BJ (cell line): ENCODE measurements around the gene ATP6V1B1. TPM values are rescaled to one million over a fixed set of nuclear protein-coding genes. Genes with fewer than 3 reads are reported as not detected.

ENCODE experiments used
- CTCF ChIA-PET: fragments of 350-600 bp; formaldehyde crosslinking; extraction: SDS; loops from one replicate; lab custom pipeline; 2021; ENCODE audit warnings: antibody characterized with exemption, inconsistent platforms; lab: Yijun Ruan, JAX
- POLR2A ChIA-PET: fragments of 300-600 bp; sonication (Branson Sonifier 250); formaldehyde crosslinking; extraction: SDS; loops from one replicate; lab custom pipeline; 2021; ENCODE audit warnings: antibody characterized with exemption; lab: Charles Lee
- DNase-seq: peaks from one replicate; pipeline ENCODE4 v3.0.0-alpha.2; 2011; ENCODE audit warnings: low read depth
- H3K27me3 ChIP-seq: 2 replicates; pipeline ENCODE4 v1.6.0; 2011; ENCODE audit warnings: low read length; ENCODE audit not compliant: control insufficient read depth, insufficient read depth
- H3K36me3 ChIP-seq: 2 replicates; pipeline ENCODE4 v1.5.1; 2011; ENCODE audit warnings: low read length; ENCODE audit not compliant: control insufficient read depth, insufficient read depth
- H3K4me3 ChIP-seq: 2 replicates; pipeline ENCODE4 v1.5.1; 2011; ENCODE audit warnings: low read depth, mild to moderate bottlenecking, control low read depth, low read length
- polyA plus RNA-seq: library from polyadenylated mRNA; depleted of rRNA; stranded (reverse); fragments of >200 nt; gene quantifications from 2 replicates; pipeline ENCODE4 v1.2.3, GENCODE V29; 2011
- TF ChIP-seq, protein P1 (sequence below): IDR thresholded peaks from 2 replicates; pipeline ENCODE4 v1.5.1; 2011; ENCODE audit warnings: low read depth, mild to moderate bottlenecking, control low read depth, inconsistent platforms, low read length, moderate library complexity; ENCODE audit not compliant: insufficient read depth

Gene ATP6V1B1
- polyA plus RNA-seq, 1 experiment = 1.3 TPM

DNA sequence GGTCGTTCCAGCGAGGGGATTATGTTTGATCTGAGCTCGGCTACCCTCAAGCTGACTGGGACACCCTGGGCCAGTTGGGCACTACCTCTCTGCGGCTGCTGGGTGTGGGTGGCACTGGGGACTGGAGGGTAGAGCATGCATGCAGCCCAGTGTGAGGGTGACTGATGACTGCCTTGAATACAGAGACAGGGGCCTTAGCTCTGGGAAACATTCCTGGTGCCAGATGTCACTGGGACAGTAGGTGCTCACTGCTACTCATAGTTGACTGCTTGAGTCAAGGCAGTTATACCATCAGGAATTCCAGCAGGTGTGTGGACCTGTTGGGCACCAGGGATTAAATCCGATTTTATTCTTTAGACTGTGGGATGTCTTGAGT lies 33.6 kb upstream of the ATP6V1B1 start:
- no peak for DNase-seq
- Histone ChIP-seq H3K36me3 (no peaks in the 10 kb centered on the region), H3K4me3 (peak overlapping the region; percentile 53), H3K27me3 (peaks cover 30% of the 10 kb centered on the region)
- ChIA-PET CTCF (interaction anchor here (1.1 to 1.3 kb wide), 2 partner anchors 15 to 76 kb away, joined by 3 read pairs; partner anchors contain the start of gene ANKRD53), POLR2A (interaction anchor here (0.5 kb wide), 1 partner anchor 154 kb away, joined by 9 read pairs; no protein-coding TSS in a partner anchor)
- TF ChIP-seq, protein P1, sequence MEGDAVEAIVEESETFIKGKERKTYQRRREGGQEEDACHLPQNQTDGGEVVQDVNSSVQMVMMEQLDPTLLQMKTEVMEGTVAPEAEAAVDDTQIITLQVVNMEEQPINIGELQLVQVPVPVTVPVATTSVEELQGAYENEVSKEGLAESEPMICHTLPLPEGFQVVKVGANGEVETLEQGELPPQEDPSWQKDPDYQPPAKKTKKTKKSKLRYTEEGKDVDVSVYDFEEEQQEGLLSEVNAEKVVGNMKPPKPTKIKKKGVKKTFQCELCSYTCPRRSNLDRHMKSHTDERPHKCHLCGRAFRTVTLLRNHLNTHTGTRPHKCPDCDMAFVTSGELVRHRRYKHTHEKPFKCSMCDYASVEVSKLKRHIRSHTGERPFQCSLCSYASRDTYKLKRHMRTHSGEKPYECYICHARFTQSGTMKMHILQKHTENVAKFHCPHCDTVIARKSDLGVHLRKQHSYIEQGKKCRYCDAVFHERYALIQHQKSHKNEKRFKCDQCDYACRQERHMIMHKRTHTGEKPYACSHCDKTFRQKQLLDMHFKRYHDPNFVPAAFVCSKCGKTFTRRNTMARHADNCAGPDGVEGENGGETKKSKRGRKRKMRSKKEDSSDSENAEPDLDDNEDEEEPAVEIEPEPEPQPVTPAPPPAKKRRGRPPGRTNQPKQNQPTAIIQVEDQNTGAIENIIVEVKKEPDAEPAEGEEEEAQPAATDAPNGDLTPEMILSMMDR = no peak

DNA sequence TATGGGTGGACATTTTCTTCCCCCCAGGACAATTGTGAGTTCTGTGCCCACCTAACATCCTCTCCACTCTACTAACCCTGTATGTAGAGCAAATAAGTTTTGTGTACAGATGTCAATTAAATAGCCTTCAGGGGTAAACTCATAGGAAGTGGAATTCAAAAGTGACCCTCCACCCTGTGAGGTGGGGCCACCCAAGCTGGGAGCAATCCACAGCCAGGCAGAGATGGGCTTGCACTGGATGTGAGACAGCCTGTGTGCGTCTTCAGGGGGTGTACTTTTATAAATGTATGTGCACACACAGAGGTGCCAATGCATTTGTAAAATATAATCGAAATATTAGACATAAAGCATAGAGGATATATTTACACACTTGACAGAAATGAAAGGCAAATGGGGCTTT lies 33.1 kb upstream of the ATP6V1B1 start:
- Histone ChIP-seq H3K27me3 (peaks cover 25% of the 10 kb centered on the region), H3K36me3 (no peaks in the 10 kb centered on the region), H3K4me3 (no peak overlapping the region)
- TF ChIP-seq, protein P1 = no peak
- DNase-seq = no peak
- POLR2A ChIA-PET = no interaction called here
- CTCF ChIA-PET = no interaction called here

DNA sequence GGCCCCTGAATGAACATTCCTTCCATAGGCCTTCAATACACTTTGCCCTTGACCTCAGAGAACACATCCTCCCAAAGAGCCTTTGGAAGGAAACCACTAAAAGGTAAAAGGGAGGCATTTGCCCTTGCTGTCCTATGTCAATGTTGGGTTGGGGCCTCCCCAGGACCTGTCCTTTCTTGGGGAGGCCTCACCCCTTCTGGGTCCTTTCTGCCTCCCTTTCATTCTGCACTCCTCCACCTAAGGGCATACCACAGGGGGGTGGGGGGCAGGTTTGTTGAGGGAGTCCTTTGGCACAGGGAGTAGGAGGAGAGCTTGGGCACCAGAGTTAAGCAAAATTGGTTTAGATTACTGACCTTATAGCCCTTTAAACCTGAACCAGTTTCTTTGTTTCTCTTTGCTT lies 32.5 kb upstream of the ATP6V1B1 start:
- ChIA-PET CTCF (no interaction called here), POLR2A (no interaction called here)
- Histone ChIP-seq H3K4me3 (no peak overlapping the region), H3K27me3 (peaks cover 21% of the 10 kb centered on the region), H3K36me3 (no peaks in the 10 kb centered on the region)
- DNase-seq = no peak
- TF ChIP-seq, protein P1 = no peak

DNA sequence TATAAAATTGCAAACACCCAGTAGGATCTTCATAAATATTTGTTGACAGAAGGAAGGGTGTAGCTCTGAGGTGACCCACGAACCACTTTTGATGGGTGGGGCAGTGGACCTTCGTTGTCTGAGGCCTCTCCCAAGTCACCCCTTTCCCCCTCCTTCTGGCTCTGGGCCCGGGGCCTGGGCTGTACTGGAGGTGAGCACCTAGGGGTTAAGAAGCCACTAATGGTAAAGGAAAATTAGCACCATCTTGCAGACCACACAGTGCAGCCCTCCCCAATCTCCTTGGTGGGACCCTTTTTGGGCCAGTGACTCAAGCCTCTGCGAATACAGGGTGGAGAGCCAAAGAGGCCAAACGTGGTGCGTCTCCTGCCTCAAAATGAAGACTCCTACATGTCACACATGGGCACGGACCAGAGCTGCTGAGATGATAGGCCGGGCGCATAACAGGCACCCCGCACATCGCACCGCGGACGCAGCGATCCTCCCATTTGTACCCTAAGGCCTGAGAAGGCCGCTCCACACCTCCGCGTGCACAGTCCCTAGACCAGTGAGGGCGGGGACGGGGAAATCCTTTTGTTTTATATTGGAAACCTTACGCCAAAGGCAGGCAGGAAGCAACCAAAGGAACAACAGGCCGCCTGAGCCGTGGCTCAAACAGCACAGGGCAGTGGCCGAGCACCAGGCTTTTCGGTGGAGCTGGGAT lies 31.9 kb upstream of the ATP6V1B1 start:
- TF ChIP-seq, protein P1 = no peak
- DNase-seq = no peak
- ChIA-PET POLR2A (no interaction called here), CTCF (no interaction called here)
- H3K4me3 ChIP-seq = no peak overlapping the region
- H3K36me3 ChIP-seq = no peaks in the 10 kb centered on the region
- H3K27me3 ChIP-seq = peaks cover 16% of the 10 kb centered on the region

DNA sequence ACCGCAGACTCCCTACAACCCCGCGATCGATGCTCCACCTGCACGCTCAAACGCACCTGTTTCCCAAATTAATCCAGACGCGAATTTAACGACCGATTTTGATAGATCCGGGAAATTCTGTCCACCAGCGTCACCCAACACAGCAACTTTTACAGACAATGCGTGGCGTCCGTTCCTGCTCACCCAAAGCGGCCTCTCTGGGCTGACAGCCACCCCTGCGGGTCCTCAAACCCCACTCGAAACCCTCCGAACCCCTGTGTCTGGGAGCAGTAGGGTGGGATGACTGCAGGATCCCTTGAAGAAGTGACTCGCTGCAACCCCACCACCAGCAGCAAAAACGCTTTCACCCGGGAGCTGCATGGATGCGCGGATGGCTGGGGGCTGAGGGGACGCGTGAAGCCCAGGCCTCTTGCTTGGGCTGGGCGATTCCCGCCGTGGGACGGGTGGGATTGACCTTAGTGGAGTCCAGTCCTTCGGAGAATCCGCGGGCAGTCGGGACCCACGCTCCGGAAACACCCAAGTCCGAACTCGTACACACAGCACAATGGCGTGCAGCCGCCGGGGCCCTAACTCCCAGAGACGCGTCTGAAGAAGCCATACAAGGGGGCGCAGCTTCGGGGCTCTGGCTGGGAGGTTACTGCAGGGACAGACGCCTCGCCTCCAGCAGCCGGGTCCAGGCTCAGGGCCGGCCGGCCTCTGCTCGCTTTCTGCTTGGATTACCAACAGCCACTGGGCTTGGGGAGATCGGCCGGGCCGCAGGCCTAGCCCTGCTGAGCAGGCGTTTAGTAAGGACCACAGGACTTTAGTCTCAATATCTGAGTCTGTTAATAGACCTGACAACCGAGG lies 31.1 kb upstream of the ATP6V1B1 start:
- TF ChIP-seq, protein P1 = no peak
- ChIA-PET CTCF (interaction anchor here (1.3 to 3.5 kb wide), 2 partner anchors 12 to 16 kb away, joined by 4 to 12 read pairs; no protein-coding TSS in a partner anchor), POLR2A (no interaction called here)
- no peak for DNase-seq
- peaks cover 8% of the 10 kb centered on the region for H3K27me3 ChIP-seq
- no peaks in the 10 kb centered on the region for H3K36me3 ChIP-seq
- H3K4me3 ChIP-seq = no peak overlapping the region
